ENCODE data around the gene PELO.

The PELO gene

GRCh38 chr5:52831786-52832511, 44.2 kb downstream of the PELO start:
- no peak for DNase-seq (ENCODE audit: low read depth)

- DNase-seq (ENCODE audit: low read depth) = no peak
Measured at GRCh38 chr5:52834320-52834719, 46.6 kb downstream of the PELO start.

GRCh38 chr5:52837068-52837467, 49.4 kb downstream of the PELO start:
- DNase-seq (ENCODE audit: low read depth) = peak; percentile 18
